Keratinocyte (primary cell): ENCODE results near the gene CRTAP.

Source experiments
- EZH2 ChIP-seq: IDR thresholded peaks from one replicate; pipeline ENCODE4 v1.6.1; 2012; ENCODE audit warnings: inconsistent platforms, mild to moderate bottlenecking, low read length, moderate library complexity
- TF ChIP-seq, protein P1 (sequence below), 3 experiments: IDR thresholded peaks in 1 of 3; conservative IDR thresholded peaks in 1 of 3; optimal IDR thresholded peaks in 1 of 3; 2 replicates in 2 of 3; 3 replicates in 1 of 3; pipeline versions ENCODE3 to v1.5.1; 2011; ENCODE audit warnings: low read length in 3 of 3, mild to moderate bottlenecking in 3 of 3, moderate library complexity in 2 of 3, control low read depth in 1 of 3, inconsistent platforms in 1 of 3; ENCODE audit not compliant: insufficient read depth in 2 of 3; ENCODE audit errors: extremely low read depth in 1 of 3

DNA sequence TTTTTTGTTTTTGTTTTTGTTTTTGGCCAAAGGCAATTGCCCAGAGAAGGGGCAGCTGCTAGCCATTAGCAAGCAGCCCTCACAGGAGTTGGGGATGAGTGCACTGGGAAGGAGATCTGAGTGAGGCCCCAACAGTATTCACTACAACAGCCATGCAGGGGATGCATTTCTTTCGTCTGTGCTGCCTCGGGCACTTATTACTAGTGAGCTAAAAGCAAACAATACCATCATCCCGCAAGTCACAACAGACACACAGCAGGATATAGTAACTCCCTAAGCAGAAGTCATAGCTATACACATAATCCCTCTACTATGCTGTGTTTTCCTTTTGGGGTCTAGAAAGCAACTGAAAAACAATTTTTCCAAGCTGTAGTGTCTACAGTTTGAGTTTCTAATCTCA, 27.2 kb downstream of the CRTAP start:
- TF ChIP-seq, protein P1, sequence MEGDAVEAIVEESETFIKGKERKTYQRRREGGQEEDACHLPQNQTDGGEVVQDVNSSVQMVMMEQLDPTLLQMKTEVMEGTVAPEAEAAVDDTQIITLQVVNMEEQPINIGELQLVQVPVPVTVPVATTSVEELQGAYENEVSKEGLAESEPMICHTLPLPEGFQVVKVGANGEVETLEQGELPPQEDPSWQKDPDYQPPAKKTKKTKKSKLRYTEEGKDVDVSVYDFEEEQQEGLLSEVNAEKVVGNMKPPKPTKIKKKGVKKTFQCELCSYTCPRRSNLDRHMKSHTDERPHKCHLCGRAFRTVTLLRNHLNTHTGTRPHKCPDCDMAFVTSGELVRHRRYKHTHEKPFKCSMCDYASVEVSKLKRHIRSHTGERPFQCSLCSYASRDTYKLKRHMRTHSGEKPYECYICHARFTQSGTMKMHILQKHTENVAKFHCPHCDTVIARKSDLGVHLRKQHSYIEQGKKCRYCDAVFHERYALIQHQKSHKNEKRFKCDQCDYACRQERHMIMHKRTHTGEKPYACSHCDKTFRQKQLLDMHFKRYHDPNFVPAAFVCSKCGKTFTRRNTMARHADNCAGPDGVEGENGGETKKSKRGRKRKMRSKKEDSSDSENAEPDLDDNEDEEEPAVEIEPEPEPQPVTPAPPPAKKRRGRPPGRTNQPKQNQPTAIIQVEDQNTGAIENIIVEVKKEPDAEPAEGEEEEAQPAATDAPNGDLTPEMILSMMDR (optimal IDR thresholded peaks at IDR 0.05 in 1 of 3, IDR thresholded peaks at IDR 0.05 in 1 of 3, conservative IDR thresholded peaks at IDR 0.05 in 1 of 3; ENCODE audit: extremely low read depth in 1 of 3, insufficient read depth in 2 of 3, low read length in 3 of 3): no peak
- no peak for TF ChIP-seq EZH2
